BE2C (cell line): ENCODE measurements around the gene STEAP4.

Experiments used
- DNase-seq: peaks from one replicate; pipeline ENCODE4 v3.0.0-alpha.2; 2020
- H3K27me3 ChIP-seq: fragments of 250-450 bp; sonication (Bioruptor Pico); 2 replicates; pipeline ENCODE4 v1.5.1; 2020; ENCODE audit warnings: mild to moderate bottlenecking
- H3K36me3 ChIP-seq: fragments of 250-450 bp; sonication (Bioruptor Pico); 2 replicates; pipeline ENCODE4 v1.5.1; 2020; ENCODE audit warnings: mild to moderate bottlenecking
- H3K4me1 ChIP-seq: fragments of 250-450 bp; sonication (Bioruptor Pico); 2 replicates; pipeline ENCODE4 v1.5.1; 2020
- H3K4me3 ChIP-seq: 2 replicates; pipeline ENCODE4 v1.5.1; 2011; ENCODE audit warnings: low read depth, low read length
- H3K9me3 ChIP-seq: fragments of 250-450 bp; sonication (Bioruptor Pico); 2 replicates; pipeline ENCODE4 v1.5.1; 2020
- CTCF ChIP-seq: IDR thresholded peaks from 2 replicates; pipeline ENCODE4 v1.5.1; 2012; ENCODE audit warnings: mild to moderate bottlenecking, low read depth, low read length

STEAP4 gene

GRCh38 chr7:88290491-88290890 is 16.2 kb downstream of the STEAP4 start:
- TF ChIP-seq CTCF, result no peak
- DNase-seq, result no peak
- H3K4me1 ChIP-seq, result no peaks in the 10 kb centered on the region
- no peaks in the 10 kb centered on the region for H3K36me3 ChIP-seq
- no peak overlapping the region for H3K4me3 ChIP-seq
- no peaks in the 10 kb centered on the region for H3K27me3 ChIP-seq
- no peaks in the 10 kb centered on the region for H3K9me3 ChIP-seq

DNA sequence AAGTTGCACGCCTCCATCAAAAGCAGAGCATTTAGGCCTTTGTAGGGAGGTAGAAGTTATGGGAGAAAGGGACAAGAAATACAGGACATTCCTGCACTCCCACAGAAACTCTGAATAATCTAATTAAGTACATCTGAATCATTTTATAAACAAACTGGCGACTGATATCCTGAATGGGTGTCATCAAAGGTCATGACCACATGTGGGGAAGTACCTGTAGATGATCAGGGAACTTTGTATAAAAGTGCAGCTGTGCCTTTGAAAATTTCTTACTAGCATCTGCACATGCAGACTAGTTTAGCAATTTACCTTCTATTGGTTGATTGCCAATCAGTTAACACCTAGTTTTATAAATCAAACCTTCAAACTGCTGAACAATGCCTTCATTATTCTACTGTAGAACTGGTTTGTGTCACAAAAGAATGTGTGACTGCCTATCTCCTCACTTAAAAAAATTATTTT is 17.1 kb downstream of the STEAP4 start:
- H3K4me1 ChIP-seq, result no peaks in the 10 kb centered on the region
- DNase-seq, result no peak

GRCh38 chr7:88281749-88282148 is 24.9 kb downstream of the STEAP4 start:
- Histone ChIP-seq H3K27me3 (no peaks in the 10 kb centered on the region), H3K36me3 (no peaks in the 10 kb centered on the region), H3K4me3 (no peak overlapping the region), H3K4me1 (no peaks in the 10 kb centered on the region), H3K9me3 (no peaks in the 10 kb centered on the region)
- no peak for DNase-seq
- no peak for TF ChIP-seq CTCF

More for the DNA sequence above, 17.1 kb downstream of the STEAP4 start:
- Histone ChIP-seq H3K9me3 (no peaks in the 10 kb centered on the region), H3K27me3 (no peaks in the 10 kb centered on the region), H3K36me3 (no peaks in the 10 kb centered on the region), H3K4me3 (no peak overlapping the region)
- no peak for TF ChIP-seq CTCF

DNA sequence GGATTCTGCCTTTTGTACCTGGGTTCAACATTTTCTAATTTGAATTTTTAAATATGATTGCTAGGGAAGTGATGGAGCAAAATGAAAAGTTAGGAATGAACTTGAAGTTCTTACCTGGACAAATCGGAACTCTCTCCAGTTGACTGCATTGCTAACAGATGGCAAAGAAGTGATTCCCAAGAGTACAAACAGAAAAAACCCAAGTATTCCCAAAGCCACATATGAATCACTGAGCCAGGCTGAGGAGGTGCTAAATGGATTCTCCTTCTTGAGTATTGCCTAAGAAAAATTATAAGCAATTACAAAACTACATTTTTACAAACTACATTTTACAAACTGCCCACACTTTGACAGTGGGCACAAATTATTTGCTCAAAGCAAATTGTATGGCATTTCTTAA is 25.9 kb downstream of the STEAP4 start:
- no peaks in the 10 kb centered on the region for H3K27me3 ChIP-seq
- H3K36me3 ChIP-seq, result no peaks in the 10 kb centered on the region
- H3K4me1 ChIP-seq, result no peaks in the 10 kb centered on the region
- TF ChIP-seq CTCF, result no peak
- DNase-seq, result no peak
- H3K9me3 ChIP-seq, result no peaks in the 10 kb centered on the region
- H3K4me3 ChIP-seq, result no peak overlapping the region

- H3K9me3 ChIP-seq, result no peaks in the 10 kb centered on the region
- no peaks in the 10 kb centered on the region for H3K27me3 ChIP-seq
- H3K4me1 ChIP-seq, result no peaks in the 10 kb centered on the region
- TF ChIP-seq CTCF, result no peak
- no peak overlapping the region for H3K4me3 ChIP-seq
- H3K36me3 ChIP-seq, result no peaks in the 10 kb centered on the region
- no peak for DNase-seq
These were observed 27.4 kb downstream of the STEAP4 start for GRCh38 chr7:88279323-88279722.

- DNase-seq, result no peak
- Histone ChIP-seq H3K27me3 (no peaks in the 10 kb centered on the region), H3K4me3 (no peak overlapping the region), H3K9me3 (no peaks in the 10 kb centered on the region), H3K36me3 (no peaks in the 10 kb centered on the region), H3K4me1 (no peaks in the 10 kb centered on the region)
- no peak for TF ChIP-seq CTCF
These were observed 27.8 kb downstream of the STEAP4 start for GRCh38 chr7:88278881-88279280.
